HCT116 (cell line): ENCODE data around the gene DRGX. TPM values are rescaled to one million over a fixed set of nuclear protein-coding genes. Genes with fewer than 3 reads are reported as not detected.

ENCODE experiments used
- ATAC-seq: fragments of 200-7000 bp; cut with Tn5 transposase; 2 replicates; pipeline ENCODE4 v1.9.1; 2020; ENCODE audit warnings: mild to moderate bottlenecking, moderate library complexity
- BruUV-seq: library from RNA; stranded (reverse); fragments of 400-500 nt; replicated peaks from 2 replicates; lab custom pipeline; 2021; lab: Mats Ljungman, UMichigan
- CTCF ChIA-PET: fragments of 300-600 bp; sonication (Branson Sonifier 250); formaldehyde crosslinking; loops from one replicate; lab custom pipeline; 2021; ENCODE audit warnings: antibody characterized with exemption; lab: Charles Lee
- POLR2A ChIA-PET: fragments of 300-600, 350-600 bp; sonication (Branson Sonifier 250); formaldehyde crosslinking; loops from one replicate; lab custom pipeline; 2021; ENCODE audit warnings: antibody characterized with exemption; lab: Charles Lee
- RAD21 ChIA-PET, 2 experiments: fragments of 300-600 bp; sonication (Branson Sonifier 250); formaldehyde crosslinking; loops; one replicate each; lab custom pipeline; 2023; ENCODE audit warnings: low total read pairs in 2 of 2; ENCODE audit not compliant: uncharacterized antibody in 2 of 2, unreplicated experiment in 2 of 2, low non-redundant PET in 1 of 2; lab: Charles Lee
- DNase-seq: peaks from one replicate; pipeline ENCODE4 v3.0.0-alpha.2; 2010; ENCODE audit warnings: low read depth, low spot score
- H2AFZ ChIP-seq: fragments of 200-600 bp; shearing (Covaris generic), sonication (generic); 2 replicates; pipeline ENCODE4 v1.6.1; 2017; ENCODE audit warnings: low read depth, mixed run types, mixed read lengths, antibody characterized with exemption, low read length; ENCODE audit not compliant: poor library complexity, severe bottlenecking
- H3K27ac ChIP-seq: 2 replicates; pipeline ENCODE4 v1.5.1; 2012; ENCODE audit warnings: low read depth, low read length
- H3K27me3 ChIP-seq: fragments of 200-600 bp; sonication (generic); 2 replicates; pipeline ENCODE4 v1.6.1; 2016; ENCODE audit warnings: mixed run types, low read length, mixed read lengths; ENCODE audit not compliant: insufficient read depth
- H3K36me3 ChIP-seq, 2 experiments: fragments of 200-500 bp in 1 of 2; fragments of 200-600 bp in 1 of 2; sonication (Bioruptor generic) in 1 of 2; sonication (generic) in 1 of 2; 2 replicates each; pipeline versions ENCODE4 v1.5.1 to v1.6.1; 2014 to 2016; ENCODE audit warnings: low read length in 2 of 2, inconsistent platforms in 1 of 2, mixed read lengths in 1 of 2, mixed run types in 1 of 2; ENCODE audit not compliant: insufficient read depth in 2 of 2, control insufficient read depth in 1 of 2
- H3K4me1 ChIP-seq, 2 experiments: fragments of 200-600 bp in 1 of 2; sonication (generic) in 1 of 2; 2 replicates each; pipeline versions ENCODE4 v1.5.1 to v1.6.1; 2012 to 2017; ENCODE audit warnings: low read length in 2 of 2, inconsistent platforms in 1 of 2, mild to moderate bottlenecking in 1 of 2, mixed read lengths in 1 of 2, mixed run types in 1 of 2, moderate library complexity in 1 of 2; ENCODE audit not compliant: insufficient read depth in 2 of 2, control insufficient read depth in 1 of 2
- H3K4me2 ChIP-seq: fragments of 200-600 bp; sonication (generic); 2 replicates; pipeline ENCODE4 v1.6.1; 2017; ENCODE audit warnings: mixed run types, low read length, mixed read lengths
- H3K4me3 ChIP-seq, 2 experiments: fragments of 200-600 bp in 1 of 2; sonication (generic) in 1 of 2; replicated peaks in 1 of 2; 2 replicates each; pipeline ENCODE4 v1.5.1; 2011 to 2016; ENCODE audit warnings: low read length in 2 of 2, control low read depth in 1 of 2, low read depth in 1 of 2, mild to moderate bottlenecking in 1 of 2, mixed read lengths in 1 of 2, mixed run types in 1 of 2
- H3K79me2 ChIP-seq: fragments of 200-600 bp; sonication (generic); 2 replicates; pipeline ENCODE4 v1.6.1; 2017; ENCODE audit warnings: mild to moderate bottlenecking, mixed run types, low read length, moderate library complexity, mixed read lengths; ENCODE audit not compliant: insufficient read depth
- H3K9ac ChIP-seq: fragments of 200-600 bp; sonication (generic); 2 replicates; pipeline ENCODE4 v1.6.1; 2016; ENCODE audit warnings: low read length, mixed read lengths
- H3K9me2 ChIP-seq: fragments of 200-600 bp; sonication (generic), shearing (Covaris generic); 2 replicates; pipeline ENCODE4 v1.6.1; 2017; ENCODE audit warnings: mixed run types, mild to moderate bottlenecking, moderate library complexity; ENCODE audit not compliant: insufficient read depth
- H3K9me3 ChIP-seq, 2 experiments: fragments of 200-500 bp in 1 of 2; fragments of 200-600 bp in 1 of 2; sonication (Bioruptor generic) in 1 of 2; sonication (generic) in 1 of 2; 2 replicates each; pipeline ENCODE4 v1.6.1; 2014 to 2017; ENCODE audit warnings: low read length in 2 of 2, mixed read lengths in 2 of 2, inconsistent platforms in 1 of 2, low read depth in 1 of 2, mild to moderate bottlenecking in 1 of 2, mixed run types in 1 of 2, moderate library complexity in 1 of 2; ENCODE audit not compliant: control insufficient read depth in 1 of 2, insufficient read depth in 1 of 2
- H4K20me1 ChIP-seq: fragments of 200-600 bp; sonication (generic), shearing (Covaris generic); 2 replicates; pipeline ENCODE4 v1.6.1; 2017; ENCODE audit warnings: mixed run types, mild to moderate bottlenecking, moderate library complexity; ENCODE audit not compliant: insufficient read depth
- ATF3 ChIP-seq: IDR thresholded peaks from 2 replicates; pipeline ENCODE4 v1.6.1; 2012
- CBX3 ChIP-seq: IDR thresholded peaks from 2 replicates; pipeline ENCODE4 v1.6.1; 2012; ENCODE audit warnings: low read depth
- CEBPB ChIP-seq: IDR thresholded peaks from 2 replicates; pipeline ENCODE4 v1.6.1; 2012; ENCODE audit warnings: low read depth
- CTCF ChIP-seq, 3 experiments: fragments of 200-600 bp in 1 of 3; sonication (generic) in 1 of 3; IDR thresholded peaks in 2 of 3; conservative IDR thresholded peaks in 1 of 3; 2 replicates each; pipeline ENCODE4 v1.5.1; 2012 to 2017; ENCODE audit warnings: low read depth in 2 of 3, low read length in 2 of 3, antibody characterized with exemption in 1 of 3, borderline replicate concordance in 1 of 3, control low read depth in 1 of 3, mild to moderate bottlenecking in 1 of 3, mixed read lengths in 1 of 3, mixed run types in 1 of 3, moderate library complexity in 1 of 3; ENCODE audit not compliant: insufficient read depth in 1 of 3
- ELF1 ChIP-seq: IDR thresholded peaks from 2 replicates; pipeline ENCODE4 v1.6.1; 2012; ENCODE audit warnings: low read depth, borderline replicate concordance
- EZH2 ChIP-seq: fragments of 200-600 bp; sonication (generic); IDR thresholded peaks from 2 replicates; pipeline ENCODE4 v1.6.1; 2017; ENCODE audit warnings: antibody characterized with exemption, mixed run types
- FOSL1 ChIP-seq: IDR thresholded peaks from 2 replicates; pipeline ENCODE4 v1.6.1; 2012; ENCODE audit warnings: low read depth
- JUND ChIP-seq: IDR thresholded peaks from 2 replicates; pipeline ENCODE4 v1.6.1; 2012
- POLR2A ChIP-seq: IDR thresholded peaks from 2 replicates; pipeline ENCODE4 v1.7.0; 2011; ENCODE audit warnings: borderline replicate concordance; ENCODE audit not compliant: insufficient read depth, insufficient read length; ENCODE audit errors: extremely low read depth
- POLR2AphosphoS5 ChIP-seq: IDR thresholded peaks from 2 replicates; pipeline ENCODE4 v1.6.1; 2011; ENCODE audit warnings: mild to moderate bottlenecking, low read depth, low read length, moderate library complexity
- RAD21 ChIP-seq: IDR thresholded peaks from 2 replicates; pipeline ENCODE4 v1.6.1; 2012; ENCODE audit warnings: low read depth, mild to moderate bottlenecking
- REST ChIP-seq: IDR thresholded peaks from 2 replicates; pipeline ENCODE4 v1.6.1; 2012; ENCODE audit warnings: low read depth
- SIN3A ChIP-seq: IDR thresholded peaks from 2 replicates; pipeline ENCODE4 v1.6.1; 2012; ENCODE audit warnings: low read depth
- SP1 ChIP-seq: IDR thresholded peaks from 2 replicates; pipeline ENCODE4 v1.6.1; 2012; ENCODE audit warnings: low read depth
- TCF7L2 ChIP-seq: IDR thresholded peaks from 2 replicates; pipeline ENCODE4 v1.7.0; 2011; ENCODE audit warnings: borderline replicate concordance, inconsistent platforms; ENCODE audit not compliant: insufficient read depth, insufficient read length; ENCODE audit errors: extremely low read depth
- YY1 ChIP-seq: IDR thresholded peaks from 2 replicates; pipeline ENCODE4 v1.6.1; 2011; ENCODE audit warnings: low read length, low read depth, moderate library complexity, mild to moderate bottlenecking; ENCODE audit not compliant: insufficient replicate concordance; ENCODE audit errors: extremely low read depth
- ZBTB33 ChIP-seq: IDR thresholded peaks from 2 replicates; pipeline ENCODE4 v1.6.1; 2011; ENCODE audit warnings: mild to moderate bottlenecking, low read length, moderate library complexity; ENCODE audit not compliant: insufficient replicate concordance; ENCODE audit errors: extremely low read depth
- ZFX ChIP-seq: fragments of 450-650 bp; IDR thresholded peaks from 2 replicates; pipeline ENCODE4 v1.6.1; 2017
- ZNF274 ChIP-seq: fragments of 200-500 bp; sonication (Bioruptor generic); IDR thresholded peaks from 2 replicates; pipeline ENCODE4 v1.6.1; 2014; ENCODE audit warnings: mild to moderate bottlenecking, low read depth, low read length, inconsistent platforms
- intact Hi-C: fragments of 100-400 bp; cut with micrococcal nuclease; formaldehyde crosslinking; loops from 2 replicates; pipeline ENCODE4 v1.10.0; 2022
- total RNA-seq: library from RNA; stranded (reverse); gene quantifications from one replicate; pipeline ENCODE4 v1.2.1, GENCODE V29; 2021; ENCODE audit not compliant: unreplicated experiment

DRGX gene
- total RNA-seq, 1 experiment from 2014 or later, result not detected

GRCh38 chr10:49318755-49319154, 77.1 kb downstream of the DRGX start:
- H3K4me1 ChIP-seq, result no peaks in the 10 kb centered on the region
- no peaks in the 10 kb centered on the region for H3K36me3 ChIP-seq
- H3K79me2 ChIP-seq, result no peaks in the 10 kb centered on the region
- no peak overlapping the region for H3K9ac ChIP-seq
- intact Hi-C loops, result no loop called here
- RAD21 ChIA-PET, result no interaction called here
- DNase-seq, result no peak
- CTCF ChIA-PET, result no interaction called here
- H3K27me3 ChIP-seq, result peaks cover 22% of the 10 kb centered on the region; the same call in 1 of the 2 replicates
- no peak overlapping the region for H3K4me2 ChIP-seq
- H3K27ac ChIP-seq, result no peak overlapping the region
- no peak overlapping the region for H3K4me3 ChIP-seq
- H3K9me3 ChIP-seq, result no peaks in the 10 kb centered on the region
- no peaks in the 10 kb centered on the region for H3K9me2 ChIP-seq
- no peak for TF ChIP-seq EZH2
- TF ChIP-seq TCF7L2, result no peak
- TF ChIP-seq REST, result no peak
- TF ChIP-seq ELF1, result no peak
- no peak for TF ChIP-seq SIN3A
- TF ChIP-seq POLR2AphosphoS5, result no peak
- no peak for TF ChIP-seq CBX3
- TF ChIP-seq ATF3, result no peak
- TF ChIP-seq CEBPB, result no peak
- TF ChIP-seq YY1, result no peak
- no peak for TF ChIP-seq JUND
- TF ChIP-seq ZFX, result no peak
- TF ChIP-seq CTCF (IDR thresholded peaks at IDR 0.05 in 2 of 3, conservative IDR thresholded peaks at IDR 0.05 in 1 of 3; ENCODE audit: borderline replicate concordance in 1 of 3, insufficient read depth in 1 of 3, low read depth in 2 of 3, low read length in 2 of 3), result no peak
- no peak for TF ChIP-seq FOSL1
- TF ChIP-seq ZBTB33, result no peak
- TF ChIP-seq ZNF274, result no peak
- TF ChIP-seq SP1, result no peak
- TF ChIP-seq POLR2A, result no peak
- TF ChIP-seq RAD21, result no peak
- TF ChIP-seq, all 23 proteins: peak for 0
- no peaks in the 10 kb centered on the region for H4K20me1 ChIP-seq
- POLR2A ChIA-PET, result no interaction called here
- no peak for ATAC-seq
- BruUV-seq, result no TSS peak
- H2AFZ ChIP-seq, result no peak overlapping the region
